ENCODE measurements around the gene ANKRD65.

DNA sequence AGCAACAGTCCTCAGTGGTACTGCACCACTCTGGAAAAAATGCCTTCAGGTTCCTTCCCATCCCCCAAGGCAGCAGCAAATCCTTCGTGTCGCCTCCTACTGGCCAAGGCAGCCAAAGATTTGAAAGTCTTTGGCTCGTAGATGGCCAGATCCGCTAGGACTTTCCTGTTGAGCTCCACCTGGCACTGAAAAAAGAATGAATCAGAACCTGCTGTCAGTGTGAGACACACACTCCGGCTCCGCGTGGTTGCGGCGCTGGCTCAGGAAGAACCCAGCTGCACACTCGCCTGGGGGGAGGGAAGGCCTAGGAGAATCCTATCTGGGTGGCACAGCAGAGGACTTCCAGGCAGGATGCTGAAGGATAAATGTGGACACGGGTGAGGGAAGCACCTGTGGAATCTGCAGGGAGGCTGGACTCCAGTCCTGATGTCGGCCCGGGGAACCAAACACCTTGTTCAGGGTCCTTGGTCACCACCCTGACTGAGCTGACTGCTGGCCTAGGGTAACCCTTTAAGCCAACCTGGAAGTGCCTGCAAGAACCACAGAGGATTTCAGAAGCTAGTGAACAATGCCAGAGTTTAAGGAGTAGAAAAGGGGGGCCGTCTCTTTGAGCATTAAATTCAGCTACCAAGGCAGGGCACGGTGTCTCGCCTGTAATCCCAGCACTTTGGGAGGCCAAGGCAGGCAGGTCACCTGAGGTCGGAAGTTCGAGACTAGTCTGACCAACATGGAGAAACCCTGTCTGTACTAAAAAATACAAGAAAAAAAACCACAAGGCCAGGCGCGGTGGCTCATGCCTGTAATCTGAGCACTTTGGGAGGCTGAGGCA, 18.8 kb downstream of the ANKRD65 start:
- TF ChIP-seq, protein P1, sequence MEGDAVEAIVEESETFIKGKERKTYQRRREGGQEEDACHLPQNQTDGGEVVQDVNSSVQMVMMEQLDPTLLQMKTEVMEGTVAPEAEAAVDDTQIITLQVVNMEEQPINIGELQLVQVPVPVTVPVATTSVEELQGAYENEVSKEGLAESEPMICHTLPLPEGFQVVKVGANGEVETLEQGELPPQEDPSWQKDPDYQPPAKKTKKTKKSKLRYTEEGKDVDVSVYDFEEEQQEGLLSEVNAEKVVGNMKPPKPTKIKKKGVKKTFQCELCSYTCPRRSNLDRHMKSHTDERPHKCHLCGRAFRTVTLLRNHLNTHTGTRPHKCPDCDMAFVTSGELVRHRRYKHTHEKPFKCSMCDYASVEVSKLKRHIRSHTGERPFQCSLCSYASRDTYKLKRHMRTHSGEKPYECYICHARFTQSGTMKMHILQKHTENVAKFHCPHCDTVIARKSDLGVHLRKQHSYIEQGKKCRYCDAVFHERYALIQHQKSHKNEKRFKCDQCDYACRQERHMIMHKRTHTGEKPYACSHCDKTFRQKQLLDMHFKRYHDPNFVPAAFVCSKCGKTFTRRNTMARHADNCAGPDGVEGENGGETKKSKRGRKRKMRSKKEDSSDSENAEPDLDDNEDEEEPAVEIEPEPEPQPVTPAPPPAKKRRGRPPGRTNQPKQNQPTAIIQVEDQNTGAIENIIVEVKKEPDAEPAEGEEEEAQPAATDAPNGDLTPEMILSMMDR (conservative IDR thresholded peaks at IDR 0.05): peak; percentile 87
- no peak for TF ChIP-seq ZFX (IDR thresholded peaks at IDR 0.05)
